Naive thymus-derived CD4-positive, alpha-beta T cell (primary cell): ENCODE measurements around the gene TMEM132A. TPM values are rescaled to one million over a fixed set of nuclear protein-coding genes. Genes with fewer than 3 reads are reported as not detected.
A peak's percentile ranks its signal among the peaks of the same experiment; 100 is the strongest.

ENCODE experiments used
- ATAC-seq: fragments of 150-1000 bp; cut with Tn5 transposase; 2 replicates; pipeline ENCODE4 v1.10.0; 2021; ENCODE audit warnings: mild to moderate bottlenecking, moderate library complexity
- CTCF ChIA-PET: fragments of 350-600 bp; sonication (Branson Sonifier 250); formaldehyde crosslinking; loops from one replicate; lab custom pipeline; 2021; ENCODE audit warnings: antibody characterized with exemption; lab: Charles Lee
- POLR2A ChIA-PET: fragments of 350-600 bp; sonication (Branson Sonifier 250); formaldehyde crosslinking; loops from one replicate; lab custom pipeline; 2021; ENCODE audit warnings: antibody characterized with exemption, inconsistent platforms; lab: Charles Lee
- DNase-seq, 9 donors: peaks; one replicate each; pipeline versions ENCODE4 v3.0.0 to v3.0.0-alpha.2; 2020 to 2022; ENCODE audit warnings: mixed read lengths in 1 of 9
- H3K27ac ChIP-seq: one replicate; pipeline ENCODE4 v1.7.0; 2013; ENCODE audit warnings: mild to moderate bottlenecking, low read depth, low read length, moderate library complexity
- H3K27me3 ChIP-seq, 2 donors: one replicate each; pipeline ENCODE4 v1.7.0; 2013; ENCODE audit warnings: low read length in 2 of 2, mild to moderate bottlenecking in 2 of 2, moderate library complexity in 2 of 2; ENCODE audit not compliant: control insufficient read depth in 2 of 2, insufficient read depth in 2 of 2
- H3K36me3 ChIP-seq, 3 experiments: 1 replicate in 2 of 3; 2 replicates in 1 of 3; pipeline ENCODE4 v1.7.0; 2013; ENCODE audit warnings: low read length in 3 of 3, mild to moderate bottlenecking in 3 of 3, moderate library complexity in 1 of 3; ENCODE audit not compliant: insufficient read depth in 3 of 3, control insufficient read depth in 2 of 3
- H3K4me1 ChIP-seq, 2 donors: one replicate each; pipeline ENCODE4 v1.7.0; 2013; ENCODE audit warnings: low read length in 2 of 2, mild to moderate bottlenecking in 2 of 2, moderate library complexity in 1 of 2; ENCODE audit not compliant: control insufficient read depth in 2 of 2, insufficient read depth in 2 of 2
- H3K4me3 ChIP-seq: 2 replicates; pipeline ENCODE4 v1.7.0; 2013; ENCODE audit warnings: mild to moderate bottlenecking, low read length
- H3K9me3 ChIP-seq, 3 experiments: 1 replicate in 2 of 3; 2 replicates in 1 of 3; pipeline ENCODE4 v1.7.0; 2013; ENCODE audit warnings: low read length in 3 of 3; ENCODE audit not compliant: control insufficient read depth in 2 of 3
- H3K27ac Mint-ChIP-seq, 9 donors: one replicate each; pipeline ENCODE4 v1.8.0; 2020 to 2022; ENCODE audit warnings: mixed read lengths in 9 of 9, mild to moderate bottlenecking in 8 of 9, moderate library complexity in 5 of 9, inconsistent platforms in 2 of 9
- H3K27me3 Mint-ChIP-seq, 5 donors: one replicate each; pipeline ENCODE4 v1.8.0; 2021 to 2022; ENCODE audit warnings: mixed read lengths in 5 of 5, mild to moderate bottlenecking in 1 of 5
- H3K36me3 Mint-ChIP-seq, 5 donors: one replicate each; pipeline ENCODE4 v1.8.0; 2020 to 2022; ENCODE audit warnings: mixed read lengths in 5 of 5, mild to moderate bottlenecking in 3 of 5, inconsistent platforms in 1 of 5
- H3K4me1 Mint-ChIP-seq, 7 donors: one replicate each; pipeline ENCODE4 v1.8.0; 2020 to 2022; ENCODE audit warnings: mixed read lengths in 7 of 7, mild to moderate bottlenecking in 3 of 7, inconsistent platforms in 1 of 7
- H3K4me3 Mint-ChIP-seq, 10 donors: one replicate each; pipeline ENCODE4 v1.8.0; 2020 to 2022; ENCODE audit warnings: mild to moderate bottlenecking in 10 of 10, mixed read lengths in 10 of 10, moderate library complexity in 6 of 10, inconsistent platforms in 2 of 10
- H3K9me3 Mint-ChIP-seq, 11 donors: one replicate each; pipeline ENCODE4 v1.8.0; 2020 to 2022; ENCODE audit warnings: mixed read lengths in 11 of 11, mild to moderate bottlenecking in 4 of 11, inconsistent platforms in 1 of 11, moderate library complexity in 1 of 11
- intact Hi-C, 2 donors: fragments of 100-400 bp; cut with micrococcal nuclease; formaldehyde crosslinking; loops; one replicate each; pipeline ENCODE4 v1.15.1; 2023
- polyA plus RNA-seq, 2 donors: library from polyadenylated mRNA; unstranded; fragments of 300-500 nt; fragmentation: Illumina TruSeq; gene quantifications; one replicate each; pipeline ENCODE4 v1.2.3, GENCODE V29; 2021
- total RNA-seq, 6 experiments: library from RNA in 5 of 6; stranded (reverse) in 5 of 6; gene quantifications; 1 replicate in 5 of 6; 2 replicates in 1 of 6; pipeline ENCODE4 v1.2.3 and lab custom pipeline; 2021 to 2026

Gene TMEM132A
- total and polyA plus RNA-seq, 7 experiments from 2014 or later = 0.57 to 0.58 TPM; not detected in 5

DNA sequence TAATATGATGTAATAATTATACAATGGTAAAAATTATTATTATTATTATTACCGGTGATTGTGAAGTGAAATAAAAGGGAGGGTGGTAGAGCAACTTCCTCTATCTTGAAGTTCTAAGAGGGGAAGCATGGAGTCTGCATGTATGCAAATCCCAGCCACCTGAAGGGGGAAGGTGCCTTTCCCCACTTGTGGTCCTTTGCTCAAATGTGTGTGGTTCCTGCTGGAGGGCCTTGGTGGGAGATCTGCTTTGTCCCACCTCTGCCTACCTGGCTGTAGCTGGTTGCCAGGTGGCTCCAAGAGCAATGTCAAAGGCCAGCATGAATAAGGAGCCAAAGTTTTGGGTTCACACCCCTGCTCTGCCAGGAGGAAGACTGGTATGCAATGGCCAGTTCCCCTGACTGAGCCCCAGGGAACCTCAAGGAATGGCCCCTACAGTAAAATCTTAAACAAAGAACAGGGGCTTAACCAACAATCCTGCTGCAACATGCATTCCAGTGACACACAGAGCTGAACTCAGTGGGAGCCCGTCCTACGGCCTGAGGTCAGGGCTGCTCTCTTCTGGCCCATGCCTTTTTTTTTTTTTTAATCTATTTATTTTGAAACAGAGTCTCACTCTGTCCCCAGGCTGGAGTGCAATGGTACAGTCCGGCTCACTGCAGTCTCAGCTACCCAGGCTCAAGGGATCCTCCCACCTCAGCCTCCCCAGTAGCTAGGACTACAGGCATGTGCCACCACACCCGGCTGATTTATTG, 8.5 kb downstream of the TMEM132A start:
- Mint-ChIP-seq H3K36me3 (peaks cover 0 to 5% (median 0%) of the 10 kb centered on the region in 5 donors), H3K27me3 (peaks cover 0 to 16% (median 0%) of the 10 kb centered on the region in 5 donors), H3K4me3 (no peak overlapping the region), H3K4me1 (peaks cover 0 to 1% (median 0%) of the 10 kb centered on the region in 7 donors), H3K9me3 (no peaks in the 10 kb centered on the region), H3K27ac (no peak overlapping the region)
- DNase-seq (no peak), ATAC-seq (no peak)
- H3K27me3 ChIP-seq = no peaks in the 10 kb centered on the region
- no peak overlapping the region for H3K4me3 ChIP-seq
- H3K36me3 ChIP-seq = no peaks in the 10 kb centered on the region
- ChIA-PET CTCF (no interaction called here), POLR2A (interaction anchor here (0.6 kb wide), 1 partner anchor 10 kb away, joined by 3 read pairs; no protein-coding TSS in a partner anchor)
- intact Hi-C loops = no loop called here
- no peak overlapping the region for H3K27ac ChIP-seq
- no peaks in the 10 kb centered on the region for H3K4me1 ChIP-seq
- no peaks in the 10 kb centered on the region for H3K9me3 ChIP-seq

DNA sequence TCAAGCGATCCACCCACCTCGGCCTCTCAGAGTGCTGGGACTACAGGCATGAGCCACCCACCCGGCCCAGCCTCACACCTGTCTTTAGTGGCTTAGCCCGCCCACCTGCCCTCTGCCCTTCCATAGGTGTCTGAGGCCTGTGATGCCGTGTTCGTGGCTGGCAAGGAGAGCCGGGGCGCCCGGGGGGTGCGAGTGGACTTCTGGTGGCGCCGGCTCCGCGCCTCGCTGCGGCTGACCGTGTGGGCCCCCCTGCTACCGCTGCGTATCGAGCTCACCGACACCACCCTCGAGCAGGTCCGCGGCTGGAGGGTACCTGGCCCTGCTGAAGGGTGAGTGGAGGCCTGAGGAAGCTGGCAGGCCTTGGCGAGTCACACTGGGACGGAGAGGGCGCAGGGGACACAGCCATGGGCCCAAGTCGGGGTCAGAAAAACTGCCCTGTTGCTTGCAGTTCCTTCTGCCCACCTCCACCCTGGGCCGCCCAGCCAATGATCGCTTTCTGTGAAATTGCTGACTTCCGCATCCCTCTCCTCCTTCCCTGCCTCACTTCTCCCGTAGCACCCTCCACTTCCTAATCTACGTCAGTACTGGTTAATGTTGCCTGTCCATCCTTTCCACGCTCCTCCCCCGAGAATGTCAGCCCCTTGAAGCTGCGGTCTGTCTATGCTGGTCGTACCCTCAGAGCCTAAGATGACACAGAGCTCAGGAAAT, 9.3 kb downstream of the TMEM132A start:
- intact Hi-C loops = no loop called here
- Histone ChIP-seq H3K27me3 (no peaks in the 10 kb centered on the region), H3K4me1 (no peaks in the 10 kb centered on the region), H3K9me3 (no peaks in the 10 kb centered on the region), H3K27ac (no peak overlapping the region), H3K4me3 (no peak overlapping the region), H3K36me3 (no peaks in the 10 kb centered on the region)
- peaks cover 0 to 1% (median 0%) of the 10 kb centered on the region in 7 donors for H3K4me1 Mint-ChIP-seq
- no peak for DNase-seq
- no peak overlapping the region for H3K4me3 Mint-ChIP-seq
- peaks cover 0 to 7% (median 0%) of the 10 kb centered on the region in 5 donors for H3K36me3 Mint-ChIP-seq
- H3K27ac Mint-ChIP-seq = no peak overlapping the region
- ChIA-PET CTCF (interaction anchor here (0.9 kb wide), 1 partner anchor 19 kb away, joined by 3 read pairs; no protein-coding TSS in a partner anchor), POLR2A (interaction anchor here (0.6 kb wide), 1 partner anchor 10 kb away, joined by 3 read pairs; no protein-coding TSS in a partner anchor)
- peaks cover 0 to 16% (median 0%) of the 10 kb centered on the region in 5 donors for H3K27me3 Mint-ChIP-seq
- ATAC-seq = no peak
- no peaks in the 10 kb centered on the region for H3K9me3 Mint-ChIP-seq

DNA sequence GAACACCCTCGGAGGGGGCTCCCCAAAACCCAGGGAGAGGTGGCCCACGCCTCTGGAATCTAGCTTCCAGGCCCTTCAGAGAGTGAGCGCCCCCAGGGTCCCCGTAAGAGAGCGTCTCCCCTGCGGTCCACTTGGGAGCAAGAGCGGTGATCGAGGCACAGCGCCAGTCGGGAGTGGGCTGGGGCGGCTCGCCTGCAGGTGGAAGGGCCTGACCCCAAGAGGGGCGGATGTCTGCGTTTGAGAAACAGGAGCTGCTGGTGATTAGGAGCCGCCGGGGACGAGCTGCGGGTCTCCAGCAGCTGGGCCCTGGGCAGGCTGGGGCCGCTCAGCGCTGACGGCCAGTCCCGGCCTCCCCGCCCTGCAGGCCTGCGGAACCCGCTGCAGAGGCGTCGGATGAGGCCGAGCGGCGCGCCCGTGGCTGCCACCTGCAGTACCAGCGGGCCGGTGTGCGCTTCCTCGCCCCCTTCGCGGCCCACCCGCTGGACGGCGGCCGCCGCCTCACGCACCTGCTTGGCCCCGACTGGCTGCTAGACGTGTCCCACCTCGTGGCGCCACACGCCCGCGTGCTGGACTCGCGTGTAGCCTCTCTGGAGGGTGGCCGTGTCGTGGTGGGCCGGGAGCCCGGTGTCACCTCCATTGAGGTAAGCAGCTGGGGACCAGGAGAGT, 10.0 kb downstream of the TMEM132A start:
- H3K4me3 Mint-ChIP-seq = no peak overlapping the region
- peak; percentile 17 for ATAC-seq
- no peak overlapping the region for H3K27ac Mint-ChIP-seq
- no peaks in the 10 kb centered on the region for H3K9me3 ChIP-seq
- H3K9me3 Mint-ChIP-seq = no peaks in the 10 kb centered on the region
- peaks cover 0 to 13% (median 0%) of the 10 kb centered on the region in 5 donors for H3K36me3 Mint-ChIP-seq
- H3K4me1 ChIP-seq = no peaks in the 10 kb centered on the region
- H3K4me3 ChIP-seq = no peak overlapping the region
- H3K4me1 Mint-ChIP-seq = peaks cover 0 to 1% (median 0%) of the 10 kb centered on the region in 7 donors
- no peak overlapping the region for H3K27ac ChIP-seq
- H3K27me3 ChIP-seq = no peaks in the 10 kb centered on the region
- CTCF ChIA-PET = interaction anchor here (0.6 to 0.9 kb wide), 2 partner anchors 20 to 144 kb away, joined by 3 read pairs; no protein-coding TSS in a partner anchor
- DNase-seq = no peak
- H3K27me3 Mint-ChIP-seq = peaks cover 0 to 14% (median 0%) of the 10 kb centered on the region in 5 donors
- intact Hi-C loops = no loop called here
- H3K36me3 ChIP-seq = peaks cover 0 to under 1% (median 0%) of the 10 kb centered on the region in 3 experiments
- POLR2A ChIA-PET = interaction anchor here (1.2 kb wide), 1 partner anchor 19 kb away, joined by 3 read pairs; no protein-coding TSS in a partner anchor

DNA sequence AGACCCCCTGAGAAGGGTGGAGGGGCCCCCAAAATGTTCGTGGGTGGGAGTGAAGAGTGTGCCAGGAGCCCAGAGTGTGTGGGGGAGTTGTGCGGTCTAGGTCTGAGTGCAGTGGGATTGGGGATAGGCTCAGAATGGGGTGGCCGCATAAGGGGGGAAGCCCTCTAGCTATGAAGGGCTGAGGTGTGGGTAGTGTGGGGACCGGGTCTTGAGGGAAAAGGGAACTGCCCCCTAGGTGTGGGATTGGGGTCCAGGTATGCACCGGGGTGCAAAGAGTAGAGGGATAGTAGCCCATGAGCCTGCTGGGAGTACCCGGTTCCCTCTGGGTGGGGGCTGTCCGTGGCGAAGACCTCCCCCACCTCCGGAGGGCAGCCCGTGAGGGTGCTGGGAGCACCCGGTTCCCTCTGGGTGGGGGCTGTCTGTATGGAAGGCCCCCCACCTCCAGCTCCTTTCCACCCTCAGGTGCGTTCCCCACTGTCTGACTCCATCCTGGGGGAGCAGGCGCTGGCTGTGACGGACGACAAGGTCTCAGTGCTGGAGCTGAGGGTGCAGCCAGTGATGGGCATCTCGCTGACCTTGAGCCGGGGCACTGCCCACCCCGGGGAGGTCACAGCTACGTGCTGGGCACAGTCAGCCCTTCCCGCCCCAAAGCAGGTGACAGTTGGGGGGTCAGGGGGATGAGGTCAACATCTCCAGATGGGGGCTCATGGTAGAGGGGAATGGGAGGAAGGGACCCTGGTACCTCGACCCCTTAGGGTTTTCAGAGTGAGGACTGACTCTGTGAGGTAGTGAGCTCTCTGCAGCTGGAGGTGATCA, 10.7 kb downstream of the TMEM132A start:
- Mint-ChIP-seq H3K36me3 (peaks cover 0 to 13% (median 0%) of the 10 kb centered on the region in 5 donors), H3K27me3 (peaks cover 0 to 7% (median 0%) of the 10 kb centered on the region in 5 donors), H3K4me3 (no peak overlapping the region), H3K4me1 (peaks cover 0 to 5% (median 0%) of the 10 kb centered on the region in 7 donors), H3K27ac (no peak overlapping the region), H3K9me3 (no peaks in the 10 kb centered on the region)
- DNase-seq = no peak
- ChIA-PET CTCF (interaction anchor here (0.6 to 0.9 kb wide), 2 partner anchors 20 to 143 kb away, joined by 3 read pairs; no protein-coding TSS in a partner anchor), POLR2A (interaction anchor here (1.0 to 1.2 kb wide), 2 partner anchors 20 to 167 kb away, joined by 3 to 6 read pairs; partner anchors contain the start of gene CD5)
- intact Hi-C loops = no loop called here
- Histone ChIP-seq H3K36me3 (peaks cover 0 to 7% (median 0%) of the 10 kb centered on the region in 3 experiments), H3K4me1 (no peaks in the 10 kb centered on the region), H3K27me3 (no peaks in the 10 kb centered on the region), H3K4me3 (no peak overlapping the region), H3K9me3 (no peaks in the 10 kb centered on the region), H3K27ac (no peak overlapping the region)
- ATAC-seq = peak; percentile 9

DNA sequence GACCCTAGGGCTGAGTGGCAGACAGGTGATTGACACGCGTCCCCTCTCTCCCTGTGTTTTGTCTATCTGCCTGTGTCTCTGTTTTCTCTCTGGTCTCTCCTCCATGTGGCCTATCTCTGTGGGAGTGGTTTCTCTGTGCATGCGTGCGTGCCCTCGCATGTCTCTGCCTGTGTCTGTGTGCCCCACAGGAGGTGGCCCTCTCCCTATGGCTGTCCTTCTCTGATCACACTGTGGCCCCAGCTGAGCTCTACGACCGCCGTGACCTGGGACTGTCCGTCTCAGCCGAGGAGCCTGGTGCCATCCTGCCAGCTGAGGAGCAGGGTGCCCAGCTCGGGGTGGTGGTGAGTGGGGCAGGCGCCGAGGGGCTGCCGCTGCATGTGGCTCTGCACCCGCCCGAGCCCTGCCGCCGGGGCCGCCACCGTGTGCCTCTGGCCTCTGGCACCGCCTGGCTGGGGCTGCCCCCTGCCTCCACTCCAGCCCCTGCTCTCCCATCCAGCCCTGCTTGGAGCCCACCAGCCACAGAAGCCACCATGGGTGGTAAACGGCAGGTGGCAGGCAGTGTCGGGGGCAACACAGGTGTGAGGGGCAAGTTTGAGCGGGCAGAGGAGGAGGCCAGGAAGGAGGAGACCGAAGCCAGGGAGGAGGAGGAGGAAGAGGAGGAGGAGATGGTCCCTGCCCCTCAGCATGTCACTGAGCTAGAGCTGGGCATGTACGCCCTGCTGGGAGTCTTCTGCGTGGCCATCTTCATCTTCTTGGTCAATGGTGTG, 11.6 kb downstream of the TMEM132A start:
- ChIA-PET POLR2A (interaction anchor here (1.0 to 1.2 kb wide), 2 partner anchors 21 to 166 kb away, joined by 3 to 6 read pairs; partner anchors contain the start of gene CD5), CTCF (no interaction called here)
- Histone ChIP-seq H3K4me1 (no peaks in the 10 kb centered on the region), H3K27me3 (no peaks in the 10 kb centered on the region), H3K27ac (no peak overlapping the region), H3K9me3 (no peaks in the 10 kb centered on the region), H3K4me3 (no peak overlapping the region), H3K36me3 (peaks cover 0 to 11% (median 0%) of the 10 kb centered on the region in 3 experiments)
- H3K4me1 Mint-ChIP-seq = peaks cover 0 to 7% (median 0%) of the 10 kb centered on the region in 7 donors
- no peak overlapping the region for H3K27ac Mint-ChIP-seq
- ATAC-seq (peak; percentile 17), DNase-seq (no peak)
- no peak overlapping the region for H3K4me3 Mint-ChIP-seq
- H3K9me3 Mint-ChIP-seq = no peaks in the 10 kb centered on the region
- H3K27me3 Mint-ChIP-seq = peaks cover 0 to 1% (median 0%) of the 10 kb centered on the region in 5 donors
- intact Hi-C loops = no loop called here
- peaks cover 0 to 13% (median 0%) of the 10 kb centered on the region in 5 donors for H3K36me3 Mint-ChIP-seq
